ENCODE measurements around the gene CDH23.

DNA sequence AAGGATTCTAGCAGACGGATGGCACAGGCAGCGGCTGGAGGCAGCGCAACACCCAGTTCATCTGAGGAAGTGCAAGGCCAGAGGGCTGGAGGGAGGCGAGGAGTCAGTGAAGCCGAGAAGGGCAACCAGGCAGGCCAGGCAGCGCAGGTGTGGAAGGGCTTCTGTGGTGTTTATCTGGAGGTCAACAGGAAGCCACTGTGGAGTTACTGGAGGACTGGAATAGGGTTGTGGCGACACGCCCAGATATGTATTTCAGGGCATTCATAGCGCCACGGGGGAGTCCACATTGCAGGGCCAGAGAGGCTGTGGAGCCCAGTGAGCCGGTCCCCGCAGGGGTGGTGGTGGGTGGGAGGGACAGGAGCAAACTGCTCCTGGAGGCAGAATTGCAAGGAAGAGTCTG lies 150.6 kb downstream of the CDH23 start:
- TF ChIP-seq POLR2A (IDR thresholded peaks at IDR 0.05) = no peak
- TF ChIP-seq, protein P1, sequence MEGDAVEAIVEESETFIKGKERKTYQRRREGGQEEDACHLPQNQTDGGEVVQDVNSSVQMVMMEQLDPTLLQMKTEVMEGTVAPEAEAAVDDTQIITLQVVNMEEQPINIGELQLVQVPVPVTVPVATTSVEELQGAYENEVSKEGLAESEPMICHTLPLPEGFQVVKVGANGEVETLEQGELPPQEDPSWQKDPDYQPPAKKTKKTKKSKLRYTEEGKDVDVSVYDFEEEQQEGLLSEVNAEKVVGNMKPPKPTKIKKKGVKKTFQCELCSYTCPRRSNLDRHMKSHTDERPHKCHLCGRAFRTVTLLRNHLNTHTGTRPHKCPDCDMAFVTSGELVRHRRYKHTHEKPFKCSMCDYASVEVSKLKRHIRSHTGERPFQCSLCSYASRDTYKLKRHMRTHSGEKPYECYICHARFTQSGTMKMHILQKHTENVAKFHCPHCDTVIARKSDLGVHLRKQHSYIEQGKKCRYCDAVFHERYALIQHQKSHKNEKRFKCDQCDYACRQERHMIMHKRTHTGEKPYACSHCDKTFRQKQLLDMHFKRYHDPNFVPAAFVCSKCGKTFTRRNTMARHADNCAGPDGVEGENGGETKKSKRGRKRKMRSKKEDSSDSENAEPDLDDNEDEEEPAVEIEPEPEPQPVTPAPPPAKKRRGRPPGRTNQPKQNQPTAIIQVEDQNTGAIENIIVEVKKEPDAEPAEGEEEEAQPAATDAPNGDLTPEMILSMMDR (IDR thresholded peaks at IDR 0.05) = no peak

All from adrenal gland (tissue), 5 donors.